Neutrophil (primary cell): ENCODE measurements around the gene GOLIM4.

Experiments used
- H3K27ac ChIP-seq: fragments of 200-600 bp; sonication (generic); 2 replicates; pipeline ENCODE4 v1.5.1; 2016; ENCODE audit warnings: mild to moderate bottlenecking, moderate library complexity
- H3K27me3 ChIP-seq: fragments of 200-600 bp; sonication (generic); 2 replicates; pipeline ENCODE4 v1.6.0; 2016; ENCODE audit warnings: mild to moderate bottlenecking
- H3K36me3 ChIP-seq: fragments of 200-600 bp; sonication (generic); 2 replicates; pipeline ENCODE4 v1.5.1; 2017
- H3K4me1 ChIP-seq, 2 experiments: fragments of 200-600 bp in 1 of 2; sonication (generic) in 1 of 2; 1 replicate in 1 of 2; 2 replicates in 1 of 2; pipeline versions ENCODE4 v1.5.1 to v1.6.1; 2013 to 2016; ENCODE audit warnings: low read depth in 1 of 2, low read length in 1 of 2, mild to moderate bottlenecking in 1 of 2, moderate library complexity in 1 of 2; ENCODE audit not compliant: control insufficient read depth in 1 of 2, insufficient read depth in 1 of 2
- H3K4me3 ChIP-seq, 2 experiments: fragments of 200-600 bp in 1 of 2; sonication (generic) in 1 of 2; 1 replicate in 1 of 2; 2 replicates in 1 of 2; pipeline ENCODE4 v1.5.1; 2013 to 2016; ENCODE audit warnings: low read depth in 1 of 2, low read length in 1 of 2, mild to moderate bottlenecking in 1 of 2, moderate library complexity in 1 of 2
- H3K9me3 ChIP-seq: fragments of 200-600 bp; sonication (generic); 2 replicates; pipeline ENCODE4 v1.5.1; 2016
- CTCF ChIP-seq: fragments of 200-600 bp; sonication (generic); IDR thresholded peaks from 2 replicates; pipeline ENCODE4 v1.5.1; 2016; ENCODE audit warnings: antibody characterized with exemption

Gene GOLIM4

GRCh38 chr3:168117853-168118313 is 22.2 kb upstream of the GOLIM4 start:
- Histone ChIP-seq H3K4me1 (no peaks in the 10 kb centered on the region), H3K9me3 (no peaks in the 10 kb centered on the region), H3K4me3 (no peak overlapping the region), H3K27ac (no peak overlapping the region), H3K36me3 (no peaks in the 10 kb centered on the region), H3K27me3 (no peaks in the 10 kb centered on the region)
- no peak for TF ChIP-seq CTCF

GRCh38 chr3:168117059-168117458 is 21.3 kb upstream of the GOLIM4 start:
- Histone ChIP-seq H3K4me3 (no peak overlapping the region), H3K27me3 (no peaks in the 10 kb centered on the region), H3K9me3 (no peaks in the 10 kb centered on the region), H3K36me3 (no peaks in the 10 kb centered on the region), H3K27ac (no peak overlapping the region), H3K4me1 (no peaks in the 10 kb centered on the region)
- TF ChIP-seq CTCF = no peak

GRCh38 chr3:168116279-168116678 is 20.6 kb upstream of the GOLIM4 start:
- TF ChIP-seq CTCF = no peak
- Histone ChIP-seq H3K4me3 (no peak overlapping the region), H3K27me3 (no peaks in the 10 kb centered on the region), H3K9me3 (no peaks in the 10 kb centered on the region), H3K4me1 (no peaks in the 10 kb centered on the region), H3K36me3 (no peaks in the 10 kb centered on the region), H3K27ac (no peak overlapping the region)

GRCh38 chr3:168113848-168114247 is 18.1 kb upstream of the GOLIM4 start:
- H3K27me3 ChIP-seq = no peaks in the 10 kb centered on the region
- H3K4me3 ChIP-seq = no peak overlapping the region
- no peaks in the 10 kb centered on the region for H3K4me1 ChIP-seq
- TF ChIP-seq CTCF = no peak
- H3K9me3 ChIP-seq = no peaks in the 10 kb centered on the region
- H3K36me3 ChIP-seq = no peaks in the 10 kb centered on the region
- no peak overlapping the region for H3K27ac ChIP-seq

- H3K27me3 ChIP-seq = no peaks in the 10 kb centered on the region
- TF ChIP-seq CTCF = no peak
- H3K4me1 ChIP-seq = no peaks in the 10 kb centered on the region
- no peaks in the 10 kb centered on the region for H3K36me3 ChIP-seq
- H3K4me3 ChIP-seq = no peak overlapping the region
- no peak overlapping the region for H3K27ac ChIP-seq
- no peaks in the 10 kb centered on the region for H3K9me3 ChIP-seq
Observed at GRCh38 chr3:168112894-168113293, 17.2 kb upstream of the GOLIM4 start.

GRCh38 chr3:168104361-168104760 is 8.6 kb upstream of the GOLIM4 start:
- H3K4me1 ChIP-seq = no peaks in the 10 kb centered on the region
- H3K36me3 ChIP-seq = no peaks in the 10 kb centered on the region
- no peak overlapping the region for H3K27ac ChIP-seq
- H3K9me3 ChIP-seq = no peaks in the 10 kb centered on the region
- H3K27me3 ChIP-seq = no peaks in the 10 kb centered on the region
- TF ChIP-seq CTCF = no peak
- no peak overlapping the region for H3K4me3 ChIP-seq
